HG02610 (cell line): ENCODE measurements around the gene TRIOBP.

ENCODE experiments used
- ATAC-seq: cut with Tn5 transposase; IDR thresholded peaks from one replicate; pipeline ENCODE4 v1.9.1; 2021; ENCODE audit warnings: mild to moderate bottlenecking, moderate library complexity; ENCODE audit not compliant: unreplicated experiment

The TRIOBP gene

DNA sequence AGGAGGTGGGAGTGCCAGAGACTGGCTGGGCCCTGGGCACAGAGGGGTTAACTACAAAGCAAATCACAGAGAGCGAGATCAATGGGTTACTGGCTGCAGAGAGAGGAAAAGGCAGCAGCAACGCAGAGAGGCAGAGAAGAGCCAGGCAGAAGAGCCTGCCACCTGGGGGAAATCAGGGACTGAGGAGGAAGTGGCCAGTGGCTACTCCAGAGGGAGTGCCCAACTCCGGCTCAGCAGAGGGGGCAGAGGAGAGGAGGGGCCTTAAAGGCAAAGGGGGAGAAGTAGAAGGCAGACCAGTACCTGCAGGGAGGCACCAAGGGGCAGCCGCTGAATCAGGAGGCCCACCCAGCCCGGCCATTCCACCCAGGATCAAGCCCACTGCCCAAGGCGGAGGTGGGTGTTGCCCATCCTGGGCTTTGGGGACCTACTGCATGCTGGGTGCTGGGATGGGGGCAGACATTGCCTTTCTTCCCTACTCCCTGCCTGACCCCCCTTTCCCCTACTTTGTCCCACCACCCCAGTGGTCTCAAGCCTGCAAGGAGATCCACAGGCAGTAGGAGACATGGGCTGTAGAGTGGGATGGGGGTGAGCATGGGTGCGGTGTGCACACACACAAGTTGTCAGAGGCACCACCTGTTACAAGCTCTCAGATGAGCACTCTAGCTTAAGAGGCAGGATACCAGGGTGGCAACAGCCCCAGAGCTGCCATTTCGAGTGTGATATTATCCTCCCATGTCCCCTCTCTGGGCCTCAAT, 125.4 kb downstream of the TRIOBP start:
- ATAC-seq = no peak

DNA sequence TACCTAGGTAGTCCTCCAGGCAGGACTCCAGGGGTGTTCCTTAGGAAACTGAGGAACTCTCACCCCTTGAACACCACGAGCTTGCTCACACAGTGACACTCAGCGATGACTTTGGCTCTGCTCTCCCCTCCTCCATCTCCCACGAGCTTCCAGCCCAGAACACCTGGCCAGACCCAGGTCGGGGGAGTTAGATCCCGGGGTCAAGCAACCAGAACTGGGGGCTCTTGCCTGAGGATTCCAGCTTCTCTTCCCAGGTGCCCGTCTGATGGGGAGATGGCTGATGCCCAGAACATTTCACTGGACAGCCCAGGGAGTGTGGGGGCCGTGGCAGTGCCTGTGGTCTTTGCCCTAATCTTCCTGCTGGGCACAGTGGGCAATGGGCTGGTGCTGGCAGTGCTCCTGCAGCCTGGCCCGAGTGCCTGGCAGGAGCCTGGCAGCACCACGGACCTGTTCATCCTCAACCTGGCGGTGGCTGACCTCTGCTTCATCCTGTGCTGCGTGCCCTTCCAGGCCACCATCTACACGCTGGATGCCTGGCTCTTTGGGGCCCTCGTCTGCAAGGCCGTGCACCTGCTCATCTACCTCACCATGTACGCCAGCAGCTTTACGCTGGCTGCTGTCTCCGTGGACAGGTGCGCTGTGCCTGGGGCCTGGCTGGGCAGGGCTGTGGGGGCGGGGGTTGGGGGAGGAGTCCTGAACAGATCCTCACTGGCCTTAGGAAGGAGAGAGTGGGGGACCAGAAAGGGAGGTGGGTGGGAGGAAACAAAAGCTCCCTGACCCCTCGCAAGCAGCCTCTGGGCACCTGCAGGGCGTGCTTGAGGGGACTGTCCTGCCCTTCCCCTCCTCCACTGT, 126.5 kb downstream of the TRIOBP start, which contains the start of gene GALR3:
TSS of gene GALR3 (plus strand) at position 249 of the 852 bp plus-strand sequence. CDS start at position 274, 25 bp downstream.
- ATAC-seq = no peak

DNA sequence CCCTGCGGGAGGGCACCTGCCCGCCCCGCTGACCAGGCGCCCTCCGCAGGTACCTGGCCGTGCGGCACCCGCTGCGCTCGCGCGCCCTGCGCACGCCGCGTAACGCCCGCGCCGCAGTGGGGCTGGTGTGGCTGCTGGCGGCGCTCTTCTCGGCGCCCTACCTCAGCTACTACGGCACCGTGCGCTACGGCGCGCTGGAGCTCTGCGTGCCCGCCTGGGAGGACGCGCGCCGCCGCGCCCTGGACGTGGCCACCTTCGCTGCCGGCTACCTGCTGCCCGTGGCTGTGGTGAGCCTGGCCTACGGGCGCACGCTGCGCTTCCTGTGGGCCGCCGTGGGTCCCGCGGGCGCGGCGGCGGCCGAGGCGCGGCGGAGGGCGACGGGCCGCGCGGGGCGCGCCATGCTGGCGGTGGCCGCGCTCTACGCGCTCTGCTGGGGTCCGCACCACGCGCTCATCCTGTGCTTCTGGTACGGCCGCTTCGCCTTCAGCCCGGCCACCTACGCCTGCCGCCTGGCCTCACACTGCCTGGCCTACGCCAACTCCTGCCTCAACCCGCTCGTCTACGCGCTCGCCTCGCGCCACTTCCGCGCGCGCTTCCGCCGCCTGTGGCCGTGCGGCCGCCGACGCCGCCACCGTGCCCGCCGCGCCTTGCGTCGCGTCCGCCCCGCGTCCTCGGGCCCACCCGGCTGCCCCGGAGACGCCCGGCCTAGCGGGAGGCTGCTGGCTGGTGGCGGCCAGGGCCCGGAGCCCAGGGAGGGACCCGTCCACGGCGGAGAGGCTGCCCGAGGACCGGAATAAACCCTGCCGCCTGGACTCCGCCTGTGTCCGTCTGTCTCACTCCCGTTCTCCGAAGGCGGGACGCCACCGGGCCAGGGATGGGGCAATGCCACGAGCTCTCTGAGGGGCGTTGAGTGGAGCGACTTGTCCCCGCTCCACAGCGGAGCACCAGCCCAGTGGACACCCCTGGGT, 128.1 kb downstream of the TRIOBP start:
- no peak for ATAC-seq
